PC-9 (cell line): Measurements from ENCODE around the gene ERGIC2. TPM values are rescaled to one million over a fixed set of nuclear protein-coding genes. Genes with fewer than 3 reads are reported as not detected.

Source experiments
- BruUV-seq: library from RNA; stranded (reverse); fragments of 400-500 nt; replicated peaks from 2 replicates; lab custom pipeline; 2021; lab: Mats Ljungman, UMichigan
- CTCF ChIA-PET: fragments of 300-600 bp; sonication (Branson Sonifier 250); formaldehyde crosslinking; loops from one replicate; lab custom pipeline; 2022; ENCODE audit warnings: antibody characterized with exemption; lab: Charles Lee
- POLR2A ChIA-PET: fragments of 300-600 bp; sonication (Branson Sonifier 250); formaldehyde crosslinking; loops from one replicate; lab custom pipeline; 2022; ENCODE audit warnings: antibody characterized with exemption; ENCODE audit not compliant: unreplicated experiment; lab: Charles Lee
- DNase-seq, 2 experiments: peaks; one replicate each; pipeline versions ENCODE4 v3.0.0 to v3.0.0-alpha.2; 2015 to 2022; ENCODE audit warnings: mixed read lengths in 1 of 2
- H2AFZ ChIP-seq: fragments of 200-600 bp; sonication (generic); 2 replicates; pipeline ENCODE4 v1.8.1; 2017; ENCODE audit warnings: antibody characterized with exemption
- H3F3A ChIP-seq: fragments of 200-600 bp; sonication (generic); 2 replicates; pipeline ENCODE4 v1.8.1; 2017; ENCODE audit warnings: antibody characterized with exemption, mild to moderate bottlenecking, low read depth; ENCODE audit not compliant: insufficient read depth
- H3K27ac ChIP-seq: fragments of 200-600 bp; sonication (generic); 2 replicates; pipeline ENCODE4 v1.6.1; 2016; ENCODE audit warnings: mixed run types
- H3K27me3 ChIP-seq: fragments of 200-600 bp; sonication (generic); 2 replicates; pipeline ENCODE4 v1.6.1; 2016; ENCODE audit warnings: low read depth, mixed run types; ENCODE audit not compliant: insufficient read depth
- H3K36me3 ChIP-seq: fragments of 200-600 bp; sonication (generic); 2 replicates; pipeline ENCODE4 v1.6.1; 2016; ENCODE audit warnings: low read depth, mixed run types
- H3K4me1 ChIP-seq: fragments of 200-600 bp; sonication (generic); replicated peaks from 2 replicates; pipeline ENCODE4 v1.6.1; 2016; ENCODE audit warnings: mixed run types; ENCODE audit not compliant: insufficient read depth
- H3K4me2 ChIP-seq: fragments of 200-600 bp; sonication (generic); 2 replicates; pipeline ENCODE4 v1.6.1; 2017; ENCODE audit warnings: mixed run types
- H3K4me3 ChIP-seq: fragments of 200-600 bp; sonication (generic); 2 replicates; pipeline ENCODE4 v1.6.1; 2016; ENCODE audit warnings: mixed run types
- H3K79me2 ChIP-seq: fragments of 200-600 bp; sonication (generic); 2 replicates; pipeline ENCODE4 v1.6.1; 2017; ENCODE audit warnings: low read depth, mixed run types
- H3K9me2 ChIP-seq: fragments of 200-600 bp; sonication (generic); 2 replicates; pipeline ENCODE4 v1.8.1; 2017; ENCODE audit warnings: mild to moderate bottlenecking; ENCODE audit not compliant: insufficient read depth
- H3K9me3 ChIP-seq: fragments of 200-600 bp; sonication (generic); 2 replicates; pipeline ENCODE4 v1.8.1; 2016; ENCODE audit warnings: low read depth; ENCODE audit not compliant: insufficient read depth
- H4K20me1 ChIP-seq: fragments of 200-600 bp; sonication (generic); 2 replicates; pipeline ENCODE4 v1.8.1; 2017; ENCODE audit not compliant: insufficient read depth
- CTCF ChIP-seq: fragments of 200-600 bp; sonication (generic); conservative IDR thresholded peaks from 2 replicates; pipeline ENCODE4 v1.6.1; 2017; ENCODE audit warnings: mixed run types, antibody characterized with exemption, mild to moderate bottlenecking, moderate library complexity
- EZH2 ChIP-seq: fragments of 200-600 bp; sonication (generic); IDR thresholded peaks from 2 replicates; pipeline ENCODE4 v1.8.0; 2017; ENCODE audit warnings: antibody characterized with exemption, low read depth
- intact Hi-C: fragments of 100-400 bp; cut with micrococcal nuclease; formaldehyde crosslinking; loops from one replicate; pipeline ENCODE4 v1.10.0; 2022; ENCODE audit not compliant: unreplicated experiment
- total RNA-seq: library from RNA; stranded (reverse); gene quantifications from 2 replicates; pipeline ENCODE4 v1.2.3, GENCODE V29; 2021

ERGIC2 gene
- total RNA-seq, 1 experiment from 2014 or later: 141 TPM

- intact Hi-C loops: no loop called here
- H4K20me1 ChIP-seq: no peaks in the 10 kb centered on the region
- H3K4me3 ChIP-seq: no peak overlapping the region
- TF ChIP-seq CTCF (no peak), EZH2 (no peak)
- BruUV-seq: no TSS peak
- ChIA-PET CTCF (interaction anchor here (0.6 kb wide), 1 partner anchor 204 kb away, joined by 3 read pairs; no protein-coding TSS in a partner anchor), POLR2A (no interaction called here)
- DNase-seq: no peak
- no peaks in the 10 kb centered on the region for H3K79me2 ChIP-seq
- no peaks in the 10 kb centered on the region for H3K27me3 ChIP-seq
- no peak overlapping the region for H2AFZ ChIP-seq
- H3K4me1 ChIP-seq: no peaks in the 10 kb centered on the region
- H3F3A ChIP-seq: no peaks in the 10 kb centered on the region
- H3K9me3 ChIP-seq: no peaks in the 10 kb centered on the region
- no peaks in the 10 kb centered on the region for H3K9me2 ChIP-seq
- no peaks in the 10 kb centered on the region for H3K36me3 ChIP-seq
- no peak overlapping the region for H3K4me2 ChIP-seq
- no peak overlapping the region for H3K27ac ChIP-seq
Measured at GRCh38 chr12:29310899-29311298, 70.1 kb downstream of the ERGIC2 start.

GRCh38 chr12:29309320-29309902 lies 71.6 kb downstream of the ERGIC2 start:
- H3K36me3 ChIP-seq: no peaks in the 10 kb centered on the region
- ChIA-PET POLR2A (no interaction called here), CTCF (no interaction called here)
- no peaks in the 10 kb centered on the region for H3K4me1 ChIP-seq
- no TSS peak for BruUV-seq
- DNase-seq: no peak
- intact Hi-C loops: loop anchor here (1.0 to 5.0 kb wide), 2 partner anchors 210 to 1498 kb away; no protein-coding TSS in a partner anchor
- H3K9me2 ChIP-seq: no peaks in the 10 kb centered on the region
- no peaks in the 10 kb centered on the region for H4K20me1 ChIP-seq
- H3F3A ChIP-seq: no peaks in the 10 kb centered on the region
- no peaks in the 10 kb centered on the region for H3K9me3 ChIP-seq
- TF ChIP-seq CTCF (peak; percentile 67), EZH2 (no peak)
- H3K27ac ChIP-seq: no peak overlapping the region
- no peak overlapping the region for H2AFZ ChIP-seq
- H3K4me2 ChIP-seq: no peak overlapping the region
- H3K27me3 ChIP-seq: no peaks in the 10 kb centered on the region
- H3K4me3 ChIP-seq: no peak overlapping the region
- H3K79me2 ChIP-seq: no peaks in the 10 kb centered on the region

- H3K27ac ChIP-seq: no peak overlapping the region
- H3K9me3 ChIP-seq: no peaks in the 10 kb centered on the region
- no peaks in the 10 kb centered on the region for H4K20me1 ChIP-seq
- no peaks in the 10 kb centered on the region for H3K79me2 ChIP-seq
- intact Hi-C loops: loop anchor here (5.0 kb wide), 1 partner anchor 1501 kb away; no protein-coding TSS in a partner anchor
- no peaks in the 10 kb centered on the region for H3K27me3 ChIP-seq
- DNase-seq: no peak
- H2AFZ ChIP-seq: no peak overlapping the region
- H3F3A ChIP-seq: no peaks in the 10 kb centered on the region
- H3K4me3 ChIP-seq: no peak overlapping the region
- no TSS peak for BruUV-seq
- TF ChIP-seq CTCF: no peak
- H3K9me2 ChIP-seq: no peaks in the 10 kb centered on the region
- CTCF ChIA-PET: no interaction called here
- H3K4me2 ChIP-seq: no peak overlapping the region
- POLR2A ChIA-PET: interaction anchor here (0.6 kb wide), 1 partner anchor 1578 kb away, joined by 4 read pairs; no protein-coding TSS in a partner anchor
- no peaks in the 10 kb centered on the region for H3K4me1 ChIP-seq
- no peaks in the 10 kb centered on the region for H3K36me3 ChIP-seq
Measured at GRCh38 chr12:29306682-29307081, 74.3 kb downstream of the ERGIC2 start.
